ENCODE measurements around the gene RPL3. TPM values are rescaled to one million over a fixed set of nuclear protein-coding genes. Genes with fewer than 3 reads are reported as not detected.

The RPL3 gene
- total RNA-seq, 4 donors from 2014 or later, result 2,537 to 3,396 (median 3,080) TPM

DNA sequence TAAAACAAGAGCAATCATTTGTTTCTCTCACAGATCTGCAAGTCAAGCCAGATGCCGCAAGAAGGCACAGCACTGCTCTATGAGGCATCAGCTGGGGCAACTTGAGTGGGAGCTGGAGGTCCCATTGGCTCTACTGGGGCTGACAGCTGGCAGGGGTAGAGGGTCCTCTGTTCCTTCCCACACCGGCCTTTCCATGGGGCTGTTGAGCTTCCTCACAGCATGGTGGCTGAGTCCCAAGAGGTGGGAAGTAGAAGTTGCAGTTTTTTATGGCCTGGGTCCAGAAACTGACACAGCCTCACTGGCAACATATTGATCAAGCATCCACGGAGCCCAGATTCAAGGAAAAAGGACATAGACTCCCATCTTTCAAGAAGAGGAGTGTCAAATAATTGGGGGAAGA lies 34.4 kb downstream of the RPL3 start:
- Histone ChIP-seq H3K4me3 (no peak overlapping the region), H3K4me1 (peaks cover 46% of the 10 kb centered on the region), H3K27me3 (no peaks in the 10 kb centered on the region), H3K27ac (no peak overlapping the region), H3K9me3 (no peaks in the 10 kb centered on the region), H3K36me3 (no peaks in the 10 kb centered on the region)
- TF ChIP-seq POLR2A (IDR thresholded peaks at IDR 0.05), result no peak
- TF ChIP-seq EP300 (IDR thresholded peaks at IDR 0.05), result no peak
- TF ChIP-seq, protein P1, sequence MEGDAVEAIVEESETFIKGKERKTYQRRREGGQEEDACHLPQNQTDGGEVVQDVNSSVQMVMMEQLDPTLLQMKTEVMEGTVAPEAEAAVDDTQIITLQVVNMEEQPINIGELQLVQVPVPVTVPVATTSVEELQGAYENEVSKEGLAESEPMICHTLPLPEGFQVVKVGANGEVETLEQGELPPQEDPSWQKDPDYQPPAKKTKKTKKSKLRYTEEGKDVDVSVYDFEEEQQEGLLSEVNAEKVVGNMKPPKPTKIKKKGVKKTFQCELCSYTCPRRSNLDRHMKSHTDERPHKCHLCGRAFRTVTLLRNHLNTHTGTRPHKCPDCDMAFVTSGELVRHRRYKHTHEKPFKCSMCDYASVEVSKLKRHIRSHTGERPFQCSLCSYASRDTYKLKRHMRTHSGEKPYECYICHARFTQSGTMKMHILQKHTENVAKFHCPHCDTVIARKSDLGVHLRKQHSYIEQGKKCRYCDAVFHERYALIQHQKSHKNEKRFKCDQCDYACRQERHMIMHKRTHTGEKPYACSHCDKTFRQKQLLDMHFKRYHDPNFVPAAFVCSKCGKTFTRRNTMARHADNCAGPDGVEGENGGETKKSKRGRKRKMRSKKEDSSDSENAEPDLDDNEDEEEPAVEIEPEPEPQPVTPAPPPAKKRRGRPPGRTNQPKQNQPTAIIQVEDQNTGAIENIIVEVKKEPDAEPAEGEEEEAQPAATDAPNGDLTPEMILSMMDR (IDR thresholded peaks at IDR 0.05), result no peak
- no peak for TF ChIP-seq POLR2AphosphoS5 (IDR thresholded peaks at IDR 0.05)
- WGBS, result 97% methylated on average over 3 of the region's 3 CpGs
- DNase-seq (ENCODE audit: low spot score in 2 of 2), result no peak

DNA sequence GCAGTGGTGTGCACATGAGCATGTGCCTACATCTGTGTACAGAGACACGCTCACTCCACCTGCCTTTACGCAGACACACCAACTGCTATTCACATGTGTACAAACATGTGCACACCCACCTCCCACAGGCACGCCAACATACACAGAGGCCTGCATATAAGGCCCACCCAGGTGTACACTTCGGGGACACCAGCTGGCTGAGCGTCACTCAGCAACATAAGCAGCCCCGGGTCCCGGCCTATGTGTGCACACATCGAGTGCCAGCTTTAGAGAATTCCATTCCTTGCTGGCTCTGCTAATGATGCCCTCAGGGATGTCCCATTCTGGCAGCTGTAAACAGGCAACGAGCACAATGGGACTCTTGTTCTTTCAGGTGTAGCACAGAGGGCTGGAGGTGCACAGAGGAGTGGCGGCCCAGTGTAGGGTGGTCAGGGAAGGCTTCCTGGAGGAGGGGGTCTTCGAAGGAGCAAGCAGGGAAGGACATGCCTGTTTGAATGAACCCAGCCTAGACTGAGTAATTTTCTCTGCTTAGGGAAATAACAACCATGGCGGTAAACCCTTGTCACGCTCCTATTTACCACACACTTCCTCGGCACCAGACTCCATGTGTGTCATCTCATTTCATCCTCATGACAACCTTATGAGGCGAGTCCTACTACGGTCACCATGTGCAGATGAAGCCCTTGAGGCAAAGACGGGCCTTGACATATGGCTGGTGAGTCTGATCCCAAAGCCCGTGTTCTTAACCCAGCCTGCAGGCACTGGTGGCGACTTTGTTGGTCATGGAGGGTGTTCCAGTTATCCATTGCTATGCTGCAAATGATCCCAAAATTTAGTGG lies 35.1 kb downstream of the RPL3 start:
- Histone ChIP-seq H3K4me1 (peaks cover 41% of the 10 kb centered on the region), H3K9me3 (no peaks in the 10 kb centered on the region), H3K4me3 (no peak overlapping the region), H3K36me3 (no peaks in the 10 kb centered on the region), H3K27me3 (no peaks in the 10 kb centered on the region), H3K27ac (peak overlapping the region; percentile 63)
- WGBS, result 87% methylated on average over 9 of the region's 19 CpGs
- TF ChIP-seq EP300 (IDR thresholded peaks at IDR 0.05), result no peak
- no peak for TF ChIP-seq POLR2AphosphoS5 (IDR thresholded peaks at IDR 0.05)
- TF ChIP-seq, protein P1 (IDR thresholded peaks at IDR 0.05), result no peak
- TF ChIP-seq POLR2A (IDR thresholded peaks at IDR 0.05), result no peak
- DNase-seq (ENCODE audit: low spot score in 2 of 2), result no peak

DNA sequence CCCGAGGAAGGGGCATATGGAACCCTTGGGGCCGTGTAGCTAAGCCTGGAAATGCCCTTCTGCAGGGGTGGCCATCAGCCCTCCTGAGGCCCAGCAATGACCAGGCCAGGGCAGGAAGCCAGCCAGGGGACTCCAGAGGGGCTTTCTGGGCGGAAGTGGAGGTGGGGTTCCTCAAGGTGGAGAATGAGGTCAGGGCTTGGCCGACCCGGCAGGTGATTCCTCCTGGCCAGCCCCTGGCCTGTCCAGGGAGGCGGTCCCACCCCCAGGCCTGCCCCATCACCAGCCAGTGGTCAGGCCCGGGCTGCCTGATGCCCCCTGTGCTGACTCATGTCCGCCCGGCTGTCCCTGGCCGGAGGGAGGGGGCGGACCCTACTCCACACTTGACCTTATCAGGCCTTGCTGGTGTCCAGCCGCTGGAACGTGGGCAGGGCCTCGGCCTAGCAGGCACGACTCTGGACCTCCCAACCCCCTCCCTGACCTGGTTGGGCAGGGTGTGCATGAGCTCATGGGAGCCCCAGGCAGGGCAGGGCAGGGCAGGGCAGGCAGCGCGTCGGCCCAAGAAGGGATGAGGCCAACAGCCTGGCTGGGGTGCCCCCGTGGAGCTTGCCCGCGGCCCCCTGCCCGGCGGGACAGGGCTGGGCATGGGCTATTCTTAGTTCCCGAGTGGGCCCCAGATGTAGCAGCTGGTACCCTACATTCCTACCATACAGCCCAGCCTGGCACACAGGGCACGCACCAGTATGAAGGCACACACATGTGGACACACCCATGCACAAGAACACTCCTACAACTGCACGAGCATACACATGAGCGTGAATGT lies 35.9 kb downstream of the RPL3 start:
- 70% methylated on average over 2 of the region's 27 CpGs for WGBS
- peak in 1 of 2 donors; percentile 79 for DNase-seq (ENCODE audit: low spot score in 2 of 2)
- no peak overlapping the region for H3K4me3 ChIP-seq
- TF ChIP-seq, protein P1 (IDR thresholded peaks at IDR 0.05), result no peak
- no peak for TF ChIP-seq EP300 (IDR thresholded peaks at IDR 0.05)
- TF ChIP-seq POLR2AphosphoS5 (IDR thresholded peaks at IDR 0.05), result no peak
- TF ChIP-seq POLR2A (IDR thresholded peaks at IDR 0.05), result no peak
- H3K27me3 ChIP-seq, result no peaks in the 10 kb centered on the region
- peaks cover 38% of the 10 kb centered on the region for H3K4me1 ChIP-seq
- H3K27ac ChIP-seq, result peak overlapping the region; percentile 63
- no peaks in the 10 kb centered on the region for H3K9me3 ChIP-seq
- no peaks in the 10 kb centered on the region for H3K36me3 ChIP-seq

DNA sequence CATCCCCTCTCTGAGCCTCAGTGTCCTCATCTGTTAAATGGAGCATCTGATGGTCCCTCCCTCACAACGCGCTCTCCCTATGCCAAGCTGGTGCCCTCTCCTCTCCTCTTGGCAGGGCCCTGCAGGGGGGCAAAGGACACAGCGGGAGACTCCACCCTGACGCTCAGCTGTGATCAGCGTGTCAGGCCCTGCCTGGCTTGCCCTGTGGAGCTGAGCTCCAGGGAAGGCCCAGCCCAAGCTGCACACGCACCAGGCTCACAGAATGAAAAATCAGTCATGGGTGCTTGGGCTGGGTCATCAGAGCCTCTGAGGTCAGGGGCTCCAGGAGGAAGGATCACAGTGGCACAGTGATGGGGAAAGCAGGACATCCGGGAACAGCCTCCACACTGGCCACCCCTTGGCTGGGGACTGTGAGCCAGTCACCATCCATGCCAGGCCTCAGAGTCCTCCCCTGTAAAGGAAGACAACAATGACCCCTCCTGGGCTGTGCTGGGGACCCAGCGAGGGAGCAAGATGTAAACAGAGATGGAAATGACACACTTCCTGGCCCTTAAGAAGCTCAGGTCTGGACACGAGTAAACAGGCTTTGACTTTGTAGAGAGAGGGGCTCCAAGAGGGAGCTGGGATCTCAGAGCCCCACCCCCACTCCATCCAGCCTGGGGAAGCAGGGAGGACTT lies 36.6 kb downstream of the RPL3 start:
- Histone ChIP-seq H3K4me1 (peaks cover 44% of the 10 kb centered on the region), H3K9me3 (no peaks in the 10 kb centered on the region), H3K36me3 (no peaks in the 10 kb centered on the region), H3K27ac (peak overlapping the region; percentile 63), H3K4me3 (no peak overlapping the region), H3K27me3 (no peaks in the 10 kb centered on the region)
- WGBS, result 53% methylated on average over 6 of the region's 9 CpGs
- no peak for DNase-seq (ENCODE audit: low spot score in 2 of 2)
- TF ChIP-seq POLR2A (IDR thresholded peaks at IDR 0.05) (no peak), EP300 (IDR thresholded peaks at IDR 0.05) (no peak), POLR2AphosphoS5 (IDR thresholded peaks at IDR 0.05) (no peak)
- TF ChIP-seq, protein P1 (IDR thresholded peaks at IDR 0.05), result no peak
